ENCODE measurements around the gene SMIM27.
"Not testable (repeated sequence)": the region's sequence is repeated elsewhere in the genome, so short reads cannot be mapped to it uniquely, and the experiment has no call there.

The SMIM27 gene

DNA sequence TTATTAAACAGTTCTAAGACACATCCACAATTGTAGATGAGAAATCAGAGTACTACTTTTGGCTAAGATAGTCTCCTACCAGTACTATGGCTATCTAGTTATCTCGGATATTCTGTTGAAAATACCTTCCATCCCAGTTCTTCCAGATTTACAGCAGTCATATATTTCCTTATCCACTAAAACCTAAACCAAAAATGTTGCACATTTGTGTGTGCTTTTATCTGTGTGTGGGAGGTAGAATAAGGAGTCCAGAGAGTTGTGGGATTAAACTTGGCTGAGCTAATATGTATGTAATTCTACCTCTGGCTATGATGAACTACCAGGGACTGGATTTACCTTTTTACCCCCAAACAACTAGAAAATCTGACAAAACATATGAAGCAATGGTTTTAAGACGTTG lies 38.3 kb downstream of the SMIM27 start:
- no peak overlapping the region for H3K4me3 ChIP-seq (ENCODE audit: low read depth in 1 of 5, low read length in 5 of 5)
- H3K27ac ChIP-seq (ENCODE audit: low read depth, low read length), result no peak overlapping the region
- no peaks in the 10 kb centered on the region for H3K4me1 ChIP-seq (ENCODE audit: control insufficient read depth in 5 of 5, insufficient read depth in 5 of 5, low read length in 5 of 5)
- no peak overlapping the region for H3K9ac ChIP-seq (ENCODE audit: low read length in 5 of 5)
- no peaks in the 10 kb centered on the region for H3K36me3 ChIP-seq (ENCODE audit: control insufficient read depth in 5 of 5, insufficient read depth in 5 of 5, low read length in 5 of 5)
- peaks cover 0 to 3% (median 0%) of the 10 kb centered on the region in 5 donors for H3K27me3 ChIP-seq (ENCODE audit: control insufficient read depth in 5 of 5, insufficient read depth in 4 of 5, low read length in 5 of 5)
- H3K9me3 ChIP-seq (ENCODE audit: control insufficient read depth in 5 of 5, low read length in 5 of 5), result no peaks in the 10 kb centered on the region

DNA sequence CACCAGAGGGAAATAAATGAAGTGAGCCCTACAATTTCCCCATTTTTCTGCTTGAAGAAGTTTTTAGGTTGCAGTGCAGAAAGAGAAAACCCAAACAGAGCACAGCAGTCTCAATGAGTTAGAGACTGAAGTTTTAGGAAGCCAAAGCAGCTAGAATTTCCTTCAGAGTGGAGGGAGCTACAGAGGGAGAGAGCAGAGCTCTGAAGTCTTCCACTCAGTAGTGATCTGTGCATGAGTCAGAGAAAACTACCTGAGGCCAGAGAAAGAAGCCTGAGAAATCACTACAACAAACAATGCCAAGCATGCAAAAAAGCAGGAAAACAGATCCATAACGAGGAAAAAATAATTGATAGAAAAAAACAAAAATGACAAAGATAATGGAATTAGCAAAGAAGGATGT lies 38.8 kb downstream of the SMIM27 start:
- Histone ChIP-seq H3K27ac (ENCODE audit: low read depth, low read length) (no peak overlapping the region), H3K27me3 (ENCODE audit: control insufficient read depth in 5 of 5, insufficient read depth in 4 of 5, low read length in 5 of 5) (peaks cover 0 to under 1% (median 0%) of the 10 kb centered on the region in 5 donors), H3K9ac (ENCODE audit: low read length in 5 of 5) (no peak overlapping the region), H3K36me3 (ENCODE audit: control insufficient read depth in 5 of 5, insufficient read depth in 5 of 5, low read length in 5 of 5) (no peaks in the 10 kb centered on the region), H3K4me1 (ENCODE audit: control insufficient read depth in 5 of 5, insufficient read depth in 5 of 5, low read length in 5 of 5) (no peaks in the 10 kb centered on the region), H3K4me3 (ENCODE audit: low read depth in 1 of 5, low read length in 5 of 5) (no peak overlapping the region), H3K9me3 (ENCODE audit: control insufficient read depth in 5 of 5, low read length in 5 of 5) (no peaks in the 10 kb centered on the region)

- Histone ChIP-seq H3K9ac (ENCODE audit: low read length in 5 of 5) (no peak overlapping the region), H3K4me1 (ENCODE audit: control insufficient read depth in 5 of 5, insufficient read depth in 5 of 5, low read length in 5 of 5) (no peaks in the 10 kb centered on the region), H3K36me3 (ENCODE audit: control insufficient read depth in 5 of 5, insufficient read depth in 5 of 5, low read length in 5 of 5) (no peaks in the 10 kb centered on the region), H3K27ac (ENCODE audit: low read depth, low read length) (no peak overlapping the region), H3K27me3 (ENCODE audit: control insufficient read depth in 5 of 5, insufficient read depth in 4 of 5, low read length in 5 of 5) (no peaks in the 10 kb centered on the region), H3K4me3 (ENCODE audit: low read depth in 1 of 5, low read length in 5 of 5) (no peak overlapping the region), H3K9me3 (ENCODE audit: control insufficient read depth in 5 of 5, low read length in 5 of 5) (no peaks in the 10 kb centered on the region)
These were observed 44.2 kb downstream of the SMIM27 start for GRCh38 chr9:32596096-32596865.

DNA sequence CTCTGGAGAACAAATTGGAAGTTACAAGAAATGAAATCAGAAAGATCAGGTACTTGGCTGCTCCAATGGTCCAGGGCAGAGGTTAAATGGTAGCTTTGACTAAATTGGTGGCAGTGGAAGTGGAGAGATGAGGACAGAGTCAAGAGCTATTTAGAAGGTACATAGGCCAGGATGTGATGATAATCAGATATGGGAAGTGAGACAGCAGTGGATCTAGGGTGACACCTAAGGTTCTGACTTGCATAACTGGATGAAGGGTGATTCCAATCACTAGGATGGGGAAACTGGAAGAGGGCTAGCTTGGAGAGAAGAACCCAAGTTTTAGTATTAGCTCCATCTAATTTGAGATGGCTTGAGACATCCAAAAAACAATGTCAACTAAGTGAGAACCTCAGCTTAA lies 44.8 kb downstream of the SMIM27 start:
- Histone ChIP-seq H3K27ac (ENCODE audit: low read depth, low read length) (no peak overlapping the region), H3K4me1 (ENCODE audit: control insufficient read depth in 5 of 5, insufficient read depth in 5 of 5, low read length in 5 of 5) (no peaks in the 10 kb centered on the region), H3K9ac (ENCODE audit: low read length in 5 of 5) (no peak overlapping the region), H3K27me3 (ENCODE audit: control insufficient read depth in 5 of 5, insufficient read depth in 4 of 5, low read length in 5 of 5) (peaks cover 0 to under 1% (median 0%) of the 10 kb centered on the region in 5 donors), H3K4me3 (ENCODE audit: low read depth in 1 of 5, low read length in 5 of 5) (no peak overlapping the region), H3K9me3 (ENCODE audit: control insufficient read depth in 5 of 5, low read length in 5 of 5) (no peaks in the 10 kb centered on the region), H3K36me3 (ENCODE audit: control insufficient read depth in 5 of 5, insufficient read depth in 5 of 5, low read length in 5 of 5) (no peaks in the 10 kb centered on the region)

DNA sequence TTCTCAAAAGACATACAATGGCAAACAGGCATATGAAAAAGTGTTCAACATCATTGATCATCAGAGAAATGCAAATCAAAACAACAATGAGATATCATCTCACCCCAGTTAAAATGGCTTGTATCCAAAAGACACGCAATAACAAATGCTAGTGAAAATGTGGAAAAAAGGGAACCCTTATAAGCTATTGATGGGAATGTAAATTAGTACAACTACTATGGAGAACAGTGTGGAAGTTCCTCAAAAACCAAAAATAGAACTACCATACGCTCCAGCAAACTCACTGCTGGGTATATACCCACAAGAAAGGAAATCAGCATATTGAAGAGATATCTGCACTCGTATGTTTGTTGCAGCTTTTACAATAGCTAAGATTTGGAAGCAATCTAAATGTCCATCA lies 46.9 kb downstream of the SMIM27 start:
- H3K9ac ChIP-seq (ENCODE audit: low read length in 5 of 5); H3K27ac ChIP-seq (ENCODE audit: low read depth, low read length); H3K4me1 ChIP-seq (ENCODE audit: control insufficient read depth in 5 of 5, insufficient read depth in 5 of 5, low read length in 5 of 5): not testable (repeated sequence)

More for the DNA sequence above, 46.9 kb downstream of the SMIM27 start:
- H3K27me3 ChIP-seq (ENCODE audit: control insufficient read depth in 5 of 5, insufficient read depth in 4 of 5, low read length in 5 of 5); H3K9me3 ChIP-seq (ENCODE audit: control insufficient read depth in 5 of 5, low read length in 5 of 5); H3K36me3 ChIP-seq (ENCODE audit: control insufficient read depth in 5 of 5, insufficient read depth in 5 of 5, low read length in 5 of 5); H3K4me3 ChIP-seq (ENCODE audit: low read depth in 1 of 5, low read length in 5 of 5): not testable (repeated sequence)
